H1 (cell line): ENCODE results near the gene LRP1-AS. TPM values are rescaled to one million over a fixed set of nuclear protein-coding genes. Genes with fewer than 3 reads are reported as not detected.

ENCODE experiments used
- BRCA1 ChIP-seq: IDR thresholded peaks from 2 replicates; pipeline ENCODE4 v1.6.1; 2012; ENCODE audit warnings: low read depth, low read length, improper control_type of control experiment
- CBX8 ChIP-seq: fragments of 300-800, 300-1000 bp; sonication (generic); IDR thresholded peaks from 2 replicates; pipeline ENCODE4 v1.7.1; 2016; ENCODE audit warnings: low read depth, low read length, borderline replicate concordance
- CHD2 ChIP-seq: IDR thresholded peaks from 2 replicates; pipeline ENCODE4 v1.6.1; 2012; ENCODE audit warnings: low read length, improper control_type of control experiment
- CTBP2 ChIP-seq: IDR thresholded peaks from 2 replicates; pipeline ENCODE4 v1.7.0; 2011; ENCODE audit warnings: borderline replicate concordance, mild to moderate bottlenecking, moderate library complexity, mixed read lengths, low read length; ENCODE audit not compliant: insufficient read depth, insufficient read length
- EGR1 ChIP-seq: IDR thresholded peaks from 2 replicates; pipeline ENCODE4 v1.6.1; 2011; ENCODE audit warnings: low read depth, low read length, borderline replicate concordance
- MAFK ChIP-seq: IDR thresholded peaks from 2 replicates; pipeline ENCODE4 v1.6.1; 2012; ENCODE audit warnings: low read depth, mild to moderate bottlenecking, improper control_type of control experiment, low read length
- RNF2 ChIP-seq: fragments of 200-900, 300-1000 bp; sonication (generic); IDR thresholded peaks from 2 replicates; pipeline ENCODE4 v1.7.1; 2016; ENCODE audit warnings: borderline replicate concordance, low read depth, mild to moderate bottlenecking, antibody characterized with exemption, low read length; ENCODE audit not compliant: poor library complexity, severe bottlenecking; ENCODE audit errors: missing control alignments
- SUZ12 ChIP-seq: fragments of 200-600 bp; sonication (generic); IDR thresholded peaks from 2 replicates; pipeline ENCODE4 v1.6.1; 2012; ENCODE audit warnings: mild to moderate bottlenecking, inconsistent platforms, low read length, moderate library complexity, mixed read lengths
- polyA plus RNA-seq, 7 experiments: library from polyadenylated mRNA; depleted of rRNA in 3 of 7; stranded (reverse) in 5 of 7; unstranded in 2 of 7; fragments of >200 nt in 5 of 7; fragments of 200-250 nt in 2 of 7; gene quantifications; 1 replicate in 5 of 7; 2 replicates in 1 of 7; 4 replicates in 1 of 7; pipeline versions ENCODE4 v1.2.1 to v1.2.3, GENCODE V29; 2011 to 2013; ENCODE audit warnings: missing spikeins in 2 of 7, mixed read lengths in 2 of 7
- total RNA-seq: library from RNA; stranded (reverse); fragmentation: NEBNext Ultra II Directional; extraction: Animal tissue kit (Norgen Biotek cat#: 25700); gene quantifications from 2 replicates; pipeline ENCODE4 v1.2.1, GENCODE V29; 2021
- TF ChIP-seq, protein P1 (sequence below): fragments of 300-600 bp; sonication (generic); IDR thresholded peaks from 2 replicates; pipeline ENCODE4 v1.7.1; 2012; ENCODE audit warnings: low read length, moderate library complexity, mild to moderate bottlenecking, inconsistent platforms; ENCODE audit not compliant: insufficient replicate concordance
- TF ChIP-seq, protein P2 (sequence below): IDR thresholded peaks from 2 replicates; pipeline ENCODE4 v1.6.1; 2012; ENCODE audit warnings: inconsistent platforms

The LRP1-AS gene
- total and polyA plus RNA-seq, 2 of the 8 experiments (the other 6 are each of a cell fraction or from before 2014, with no cell fraction given): not detected

DNA sequence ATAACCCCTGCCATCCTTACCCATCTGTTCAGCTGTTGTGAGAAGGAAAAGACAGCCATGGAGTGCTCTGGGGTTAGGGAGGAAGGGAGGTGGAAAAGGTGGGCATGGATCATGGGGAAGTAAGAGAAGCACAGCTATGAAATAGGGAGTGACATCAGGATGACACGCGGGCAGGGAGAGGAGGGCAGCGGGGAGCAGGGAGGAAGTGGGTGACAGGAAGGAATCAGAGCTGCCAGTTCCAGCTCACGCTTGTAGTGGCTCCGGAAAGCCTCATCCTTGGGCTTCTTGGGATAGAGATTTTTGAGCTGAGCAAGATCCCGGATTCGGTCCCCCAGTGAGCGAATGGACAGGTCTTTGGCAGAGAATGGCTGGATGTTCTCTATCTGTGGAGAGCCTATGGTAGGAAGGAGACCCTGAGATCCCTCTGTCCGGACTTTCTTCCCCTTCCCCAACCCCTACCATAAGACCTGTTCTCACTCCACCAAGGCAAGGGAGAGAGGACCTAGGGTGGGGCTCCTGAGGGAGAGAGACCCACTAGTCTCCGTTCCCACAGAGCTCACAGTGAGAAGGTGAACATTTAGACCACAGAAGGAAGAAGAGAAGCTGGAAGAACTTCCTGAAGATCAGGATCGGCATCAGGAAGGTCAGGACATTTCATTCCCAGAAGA, 48.2 kb downstream of the LRP1-AS start (continued):
- TF ChIP-seq, protein P1, sequence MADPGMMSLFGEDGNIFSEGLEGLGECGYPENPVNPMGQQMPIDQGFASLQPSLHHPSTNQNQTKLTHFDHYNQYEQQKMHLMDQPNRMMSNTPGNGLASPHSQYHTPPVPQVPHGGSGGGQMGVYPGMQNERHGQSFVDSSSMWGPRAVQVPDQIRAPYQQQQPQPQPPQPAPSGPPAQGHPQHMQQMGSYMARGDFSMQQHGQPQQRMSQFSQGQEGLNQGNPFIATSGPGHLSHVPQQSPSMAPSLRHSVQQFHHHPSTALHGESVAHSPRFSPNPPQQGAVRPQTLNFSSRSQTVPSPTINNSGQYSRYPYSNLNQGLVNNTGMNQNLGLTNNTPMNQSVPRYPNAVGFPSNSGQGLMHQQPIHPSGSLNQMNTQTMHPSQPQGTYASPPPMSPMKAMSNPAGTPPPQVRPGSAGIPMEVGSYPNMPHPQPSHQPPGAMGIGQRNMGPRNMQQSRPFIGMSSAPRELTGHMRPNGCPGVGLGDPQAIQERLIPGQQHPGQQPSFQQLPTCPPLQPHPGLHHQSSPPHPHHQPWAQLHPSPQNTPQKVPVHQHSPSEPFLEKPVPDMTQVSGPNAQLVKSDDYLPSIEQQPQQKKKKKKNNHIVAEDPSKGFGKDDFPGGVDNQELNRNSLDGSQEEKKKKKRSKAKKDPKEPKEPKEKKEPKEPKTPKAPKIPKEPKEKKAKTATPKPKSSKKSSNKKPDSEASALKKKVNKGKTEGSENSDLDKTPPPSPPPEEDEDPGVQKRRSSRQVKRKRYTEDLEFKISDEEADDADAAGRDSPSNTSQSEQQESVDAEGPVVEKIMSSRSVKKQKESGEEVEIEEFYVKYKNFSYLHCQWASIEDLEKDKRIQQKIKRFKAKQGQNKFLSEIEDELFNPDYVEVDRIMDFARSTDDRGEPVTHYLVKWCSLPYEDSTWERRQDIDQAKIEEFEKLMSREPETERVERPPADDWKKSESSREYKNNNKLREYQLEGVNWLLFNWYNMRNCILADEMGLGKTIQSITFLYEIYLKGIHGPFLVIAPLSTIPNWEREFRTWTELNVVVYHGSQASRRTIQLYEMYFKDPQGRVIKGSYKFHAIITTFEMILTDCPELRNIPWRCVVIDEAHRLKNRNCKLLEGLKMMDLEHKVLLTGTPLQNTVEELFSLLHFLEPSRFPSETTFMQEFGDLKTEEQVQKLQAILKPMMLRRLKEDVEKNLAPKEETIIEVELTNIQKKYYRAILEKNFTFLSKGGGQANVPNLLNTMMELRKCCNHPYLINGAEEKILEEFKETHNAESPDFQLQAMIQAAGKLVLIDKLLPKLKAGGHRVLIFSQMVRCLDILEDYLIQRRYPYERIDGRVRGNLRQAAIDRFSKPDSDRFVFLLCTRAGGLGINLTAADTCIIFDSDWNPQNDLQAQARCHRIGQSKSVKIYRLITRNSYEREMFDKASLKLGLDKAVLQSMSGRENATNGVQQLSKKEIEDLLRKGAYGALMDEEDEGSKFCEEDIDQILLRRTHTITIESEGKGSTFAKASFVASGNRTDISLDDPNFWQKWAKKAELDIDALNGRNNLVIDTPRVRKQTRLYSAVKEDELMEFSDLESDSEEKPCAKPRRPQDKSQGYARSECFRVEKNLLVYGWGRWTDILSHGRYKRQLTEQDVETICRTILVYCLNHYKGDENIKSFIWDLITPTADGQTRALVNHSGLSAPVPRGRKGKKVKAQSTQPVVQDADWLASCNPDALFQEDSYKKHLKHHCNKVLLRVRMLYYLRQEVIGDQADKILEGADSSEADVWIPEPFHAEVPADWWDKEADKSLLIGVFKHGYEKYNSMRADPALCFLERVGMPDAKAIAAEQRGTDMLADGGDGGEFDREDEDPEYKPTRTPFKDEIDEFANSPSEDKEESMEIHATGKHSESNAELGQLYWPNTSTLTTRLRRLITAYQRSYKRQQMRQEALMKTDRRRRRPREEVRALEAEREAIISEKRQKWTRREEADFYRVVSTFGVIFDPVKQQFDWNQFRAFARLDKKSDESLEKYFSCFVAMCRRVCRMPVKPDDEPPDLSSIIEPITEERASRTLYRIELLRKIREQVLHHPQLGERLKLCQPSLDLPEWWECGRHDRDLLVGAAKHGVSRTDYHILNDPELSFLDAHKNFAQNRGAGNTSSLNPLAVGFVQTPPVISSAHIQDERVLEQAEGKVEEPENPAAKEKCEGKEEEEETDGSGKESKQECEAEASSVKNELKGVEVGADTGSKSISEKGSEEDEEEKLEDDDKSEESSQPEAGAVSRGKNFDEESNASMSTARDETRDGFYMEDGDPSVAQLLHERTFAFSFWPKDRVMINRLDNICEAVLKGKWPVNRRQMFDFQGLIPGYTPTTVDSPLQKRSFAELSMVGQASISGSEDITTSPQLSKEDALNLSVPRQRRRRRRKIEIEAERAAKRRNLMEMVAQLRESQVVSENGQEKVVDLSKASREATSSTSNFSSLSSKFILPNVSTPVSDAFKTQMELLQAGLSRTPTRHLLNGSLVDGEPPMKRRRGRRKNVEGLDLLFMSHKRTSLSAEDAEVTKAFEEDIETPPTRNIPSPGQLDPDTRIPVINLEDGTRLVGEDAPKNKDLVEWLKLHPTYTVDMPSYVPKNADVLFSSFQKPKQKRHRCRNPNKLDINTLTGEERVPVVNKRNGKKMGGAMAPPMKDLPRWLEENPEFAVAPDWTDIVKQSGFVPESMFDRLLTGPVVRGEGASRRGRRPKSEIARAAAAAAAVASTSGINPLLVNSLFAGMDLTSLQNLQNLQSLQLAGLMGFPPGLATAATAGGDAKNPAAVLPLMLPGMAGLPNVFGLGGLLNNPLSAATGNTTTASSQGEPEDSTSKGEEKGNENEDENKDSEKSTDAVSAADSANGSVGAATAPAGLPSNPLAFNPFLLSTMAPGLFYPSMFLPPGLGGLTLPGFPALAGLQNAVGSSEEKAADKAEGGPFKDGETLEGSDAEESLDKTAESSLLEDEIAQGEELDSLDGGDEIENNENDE: no peak
- TF ChIP-seq MAFK: no peak
- TF ChIP-seq CBX8: no peak
- no peak for TF ChIP-seq BRCA1
- no peak for TF ChIP-seq SUZ12
- TF ChIP-seq, protein P2, sequence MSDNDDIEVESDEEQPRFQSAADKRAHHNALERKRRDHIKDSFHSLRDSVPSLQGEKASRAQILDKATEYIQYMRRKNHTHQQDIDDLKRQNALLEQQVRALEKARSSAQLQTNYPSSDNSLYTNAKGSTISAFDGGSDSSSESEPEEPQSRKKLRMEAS: no peak
- TF ChIP-seq EGR1: no peak
- TF ChIP-seq CTBP2: no peak
- TF ChIP-seq CHD2: no peak
- no peak for TF ChIP-seq RNF2
